ENCODE results near the gene DOP1B.
A peak's percentile ranks its signal among the peaks of the same experiment; 100 is the strongest.

Gene DOP1B

DNA sequence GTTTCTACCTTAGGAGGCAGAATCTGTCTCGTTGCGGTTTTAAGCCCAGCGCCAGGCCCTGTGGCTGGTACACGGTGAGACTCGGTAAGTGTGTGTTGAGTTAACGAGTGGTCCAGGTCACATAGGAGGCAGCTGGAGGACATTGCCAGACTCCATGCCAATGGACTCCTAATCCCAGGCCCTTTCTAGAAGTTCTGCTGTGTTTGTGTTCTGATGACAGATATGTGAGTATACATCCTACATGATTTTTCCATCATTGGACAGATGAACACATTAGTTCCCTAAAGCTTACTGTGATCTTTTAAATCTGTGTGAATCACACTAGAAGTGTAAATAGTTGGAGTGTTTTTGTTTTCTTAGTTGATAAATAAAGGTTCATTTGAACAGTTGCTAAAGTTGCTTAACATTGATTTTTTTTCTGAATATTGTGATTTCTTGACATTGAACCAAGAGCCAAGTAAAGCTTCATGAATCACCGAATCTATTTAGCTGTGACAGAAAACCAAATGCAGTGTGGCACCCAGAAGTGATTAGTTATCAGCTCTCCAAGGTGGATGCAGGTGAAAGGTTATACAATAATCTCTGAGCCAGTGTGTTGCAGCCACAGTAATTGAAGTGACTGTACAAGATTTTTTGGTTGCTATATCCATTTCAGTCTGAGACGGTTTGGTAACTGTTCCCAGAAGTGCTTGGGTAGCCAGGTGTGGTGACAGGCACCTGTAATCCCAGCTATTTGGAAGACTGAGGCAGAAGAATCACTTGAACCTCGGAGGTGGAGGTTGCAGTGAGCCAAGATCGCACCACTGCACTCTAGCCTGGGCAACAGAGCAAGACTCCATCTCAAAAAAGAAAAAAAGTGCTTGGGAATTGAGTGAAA is 46.3 kb downstream of the DOP1B start:
- DNase-seq (ENCODE audit: low read depth in 2 of 2): no peak

DNA sequence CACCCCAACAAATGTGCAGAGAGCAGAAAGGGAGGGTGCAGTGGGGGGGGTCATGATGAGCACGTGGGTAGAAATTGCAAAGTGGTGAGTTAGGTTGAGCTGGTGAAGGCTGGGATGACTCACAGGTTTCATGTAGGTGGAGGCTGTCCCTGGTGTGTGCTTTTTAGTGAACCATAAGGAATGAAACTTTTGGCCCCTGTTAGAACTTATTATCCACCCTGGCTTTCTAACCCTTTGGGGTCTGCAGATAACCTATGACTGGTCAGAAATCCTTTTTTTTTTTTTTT is 46.9 kb downstream of the DOP1B start:
- DNase-seq (ENCODE audit: low read depth in 2 of 2): peak; percentile 25 to 34

DNA sequence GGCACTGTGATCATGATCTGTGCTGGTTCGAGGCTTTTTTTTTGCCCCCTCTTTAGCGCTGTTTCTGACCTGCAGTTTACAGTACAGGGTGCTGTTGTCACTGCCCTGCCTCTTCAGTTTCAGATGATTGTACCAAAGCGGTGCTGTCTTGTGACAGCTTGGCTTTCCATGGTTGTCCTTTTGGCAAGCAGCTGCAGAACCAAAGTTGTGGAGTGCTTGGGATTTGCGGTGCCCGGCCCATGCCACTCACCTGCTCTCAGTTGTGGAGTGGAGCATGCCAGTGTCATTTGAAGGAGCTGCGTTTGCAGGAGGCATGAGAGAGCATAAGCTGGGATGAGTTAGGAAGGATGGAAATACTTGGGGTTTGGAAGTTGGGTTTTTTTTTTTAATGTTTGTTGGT is 48.4 kb downstream of the DOP1B start:
- DNase-seq (ENCODE audit: low read depth in 2 of 2): no peak

DNA sequence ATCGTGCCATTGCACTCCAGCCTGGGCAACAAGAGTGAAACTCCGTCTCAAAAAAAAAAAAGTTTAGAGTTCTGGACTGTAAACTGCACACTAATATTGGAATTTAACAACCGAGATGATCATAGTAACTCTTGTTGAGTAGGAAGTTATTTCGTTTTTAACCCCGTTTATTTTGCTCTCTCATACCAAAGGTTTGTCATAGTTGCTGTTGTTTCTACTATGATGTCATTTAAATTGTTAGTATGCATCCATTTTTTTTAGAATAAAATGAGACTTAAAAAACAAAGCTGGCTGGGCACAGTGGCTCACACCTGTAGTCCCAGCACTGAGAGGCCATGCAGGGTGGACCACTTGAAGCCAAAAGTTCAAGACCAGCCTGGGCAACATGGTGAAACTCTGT is 49.3 kb downstream of the DOP1B start:
- no peak for DNase-seq (ENCODE audit: low read depth in 2 of 2)
